Liver (tissue), 9 donors: Measurements from ENCODE around the gene ENTREP3. TPM values are rescaled to one million over a fixed set of nuclear protein-coding genes. Genes with fewer than 3 reads are reported as not detected.

Experiments used
- DNase-seq: peaks from one replicate; pipeline ENCODE4 v3.0.0-alpha.2; 2017; ENCODE audit warnings: low spot score
- H3K27ac ChIP-seq, 2 donors: one replicate each; pipeline ENCODE4 v1.7.0; 2013; ENCODE audit warnings: inconsistent platforms in 2 of 2, low read length in 2 of 2, control low read depth in 1 of 2, low read depth in 1 of 2, mild to moderate bottlenecking in 1 of 2
- H3K27me3 ChIP-seq, 4 donors: one replicate each; pipeline versions ENCODE4 v1.6.1 to v1.7.0; 2013; ENCODE audit warnings: low read length in 3 of 4, inconsistent platforms in 1 of 4, mild to moderate bottlenecking in 1 of 4, moderate library complexity in 1 of 4; ENCODE audit not compliant: control insufficient read depth in 4 of 4, insufficient read depth in 4 of 4
- H3K36me3 ChIP-seq, 4 donors: one replicate each; pipeline versions ENCODE4 v1.6.1 to v1.7.0; 2013; ENCODE audit warnings: low read length in 3 of 4, mild to moderate bottlenecking in 3 of 4, low read depth in 1 of 4, moderate library complexity in 1 of 4; ENCODE audit not compliant: control insufficient read depth in 4 of 4, insufficient read depth in 3 of 4
- H3K4me1 ChIP-seq, 4 donors: one replicate each; pipeline versions ENCODE4 v1.6.1 to v1.7.0; 2013; ENCODE audit warnings: low read length in 3 of 4, mild to moderate bottlenecking in 3 of 4, moderate library complexity in 1 of 4; ENCODE audit not compliant: control insufficient read depth in 4 of 4, insufficient read depth in 4 of 4
- H3K4me3 ChIP-seq, 3 donors: one replicate each; pipeline versions ENCODE4 v1.6.1 to v1.7.0; 2013; ENCODE audit warnings: low read length in 3 of 3, control low read depth in 1 of 3, low read depth in 1 of 3, mild to moderate bottlenecking in 1 of 3
- H3K9ac ChIP-seq, 2 donors: one replicate each; pipeline ENCODE4 v1.7.0; 2013; ENCODE audit warnings: low read length in 2 of 2, mild to moderate bottlenecking in 2 of 2, moderate library complexity in 2 of 2, control low read depth in 1 of 2, low read depth in 1 of 2
- H3K9me3 ChIP-seq, 4 donors: one replicate each; pipeline versions ENCODE4 v1.6.1 to v1.7.0; 2013; ENCODE audit warnings: low read length in 3 of 4; ENCODE audit not compliant: control insufficient read depth in 4 of 4
- FOXA1 ChIP-seq: IDR thresholded peaks from 2 replicates; pipeline ENCODE4 v1.6.1; 2016; ENCODE audit warnings: antibody characterized with exemption
- FOXA2 ChIP-seq: IDR thresholded peaks from 2 replicates; pipeline ENCODE4 v1.6.1; 2016; ENCODE audit warnings: antibody characterized with exemption
- HNF4G ChIP-seq: IDR thresholded peaks from 2 replicates; pipeline ENCODE4 v1.6.1; 2016; ENCODE audit warnings: antibody characterized with exemption
- JUND ChIP-seq, 2 donors: IDR thresholded peaks; 2 replicates each; pipeline ENCODE4 v1.6.1; 2016; ENCODE audit warnings: antibody characterized with exemption in 2 of 2
- NR2F2 ChIP-seq: IDR thresholded peaks from 2 replicates; pipeline ENCODE4 v1.6.1; 2016; ENCODE audit warnings: antibody characterized with exemption
- RXRA ChIP-seq, 2 donors: IDR thresholded peaks; 2 replicates each; pipeline ENCODE4 v1.6.1; 2017 to 2018; ENCODE audit warnings: antibody characterized with exemption in 2 of 2, mild to moderate bottlenecking in 1 of 2
- TAF1 ChIP-seq: conservative IDR thresholded peaks from 2 replicates; pipeline ENCODE4 v1.6.1; 2016; ENCODE audit warnings: antibody characterized with exemption, mild to moderate bottlenecking
- WGBS: extraction: QIAGEN DNeasy Blood & Tissue Kit; methylation state at CpG from one replicate; pipeline ENCODE4 v1.1.7; 2013; 5-methylcytosine and 5-hydroxymethylcytosine counted together
- polyA plus RNA-seq, 2 donors: library from polyadenylated mRNA; stranded (reverse) in 1 of 2; unstranded in 1 of 2; fragments of 200-250 nt in 1 of 2; fragments of >200 nt in 1 of 2; fragmentation: Nextera tagmentation in 1 of 2; extraction: Ambion mirVana in 1 of 2; gene quantifications; one replicate each; pipeline versions ENCODE4 v1.2.1 to v1.2.3, GENCODE V29; 2013 to 2015
- total RNA-seq, 2 donors: library from RNA; depleted of rRNA; stranded (reverse); fragments of >200 nt; gene quantifications; one replicate each; pipeline ENCODE4 v1.2.3, GENCODE V29; 2014
- TF ChIP-seq, protein P1 (sequence below): IDR thresholded peaks from 2 replicates; pipeline ENCODE4 v1.6.1; 2016; ENCODE audit warnings: antibody characterized with exemption
- TF ChIP-seq, protein P2 (sequence below): IDR thresholded peaks from 2 replicates; pipeline ENCODE4 v1.6.1; 2016; ENCODE audit warnings: antibody characterized with exemption
- TF ChIP-seq, protein P3 (sequence below): fragments of 150-350 bp; IDR thresholded peaks from 2 replicates; pipeline ENCODE4 v1.5.1; 2017; ENCODE audit warnings: improper control_type of control experiment, low read depth, low read length; ENCODE audit not compliant: missing input control
- donor health status: healthy.
- donor health status: healthy.
- donor health status: healthy.
- donor health status: healthy.
- donor health status: healthy.

The ENTREP3 gene
- total and polyA plus RNA-seq, 4 donors = 2.8 to 7.9 (median 3.5) TPM

DNA sequence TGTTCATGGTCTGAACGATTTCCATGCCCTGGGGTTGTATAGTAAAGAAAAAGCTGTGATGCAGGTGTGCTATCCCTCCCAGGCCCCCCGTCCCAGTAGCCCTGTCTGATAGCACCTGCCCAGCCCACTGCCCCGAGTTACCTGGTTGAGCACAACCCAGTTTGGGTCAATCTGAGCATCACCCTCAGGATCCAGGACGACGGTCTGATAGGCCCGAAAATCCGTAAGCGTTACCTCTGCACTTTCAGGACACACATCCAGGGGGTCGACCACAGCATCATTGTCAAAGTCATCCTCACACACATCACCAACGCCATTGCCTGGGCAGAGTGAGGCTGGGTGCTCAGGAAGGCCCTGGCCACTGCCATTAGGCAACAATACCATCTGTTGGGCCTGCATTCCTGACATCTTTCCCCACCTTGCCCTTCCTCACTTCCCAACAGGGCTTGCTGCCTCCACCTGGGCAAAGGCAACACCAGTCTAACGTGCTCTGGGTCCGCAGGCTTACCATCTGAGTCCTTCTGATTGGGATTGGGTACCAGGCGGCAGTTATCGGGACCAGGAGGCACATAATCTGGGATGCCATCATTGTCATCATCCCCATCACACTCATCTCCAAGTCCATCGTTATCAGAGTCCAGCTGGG lies 57.3 kb downstream of the ENTREP3 start:
- Histone ChIP-seq H3K4me3 (no peak overlapping the region), H3K9me3 (no peaks in the 10 kb centered on the region), H3K9ac (no peak overlapping the region), H3K36me3 (peaks cover 0 to 5% (median 0%) of the 10 kb centered on the region in 4 donors), H3K27ac (no peak overlapping the region), H3K27me3 (peaks cover 0 to 4% (median 0%) of the 10 kb centered on the region in 4 donors), H3K4me1 (peaks cover 8 to 19% (median 13%) of the 10 kb centered on the region in 4 donors)
- WGBS = 95% methylated on average over 15 of the region's 15 CpGs
- no peak for DNase-seq
- TF ChIP-seq TAF1 (no peak), RXRA (IDR thresholded peaks at IDR 0.05) (no peak), HNF4G (no peak), NR2F2 (no peak), FOXA1 (no peak), JUND (IDR thresholded peaks at IDR 0.05) (no peak), FOXA2 (no peak)
- TF ChIP-seq, protein P1, sequence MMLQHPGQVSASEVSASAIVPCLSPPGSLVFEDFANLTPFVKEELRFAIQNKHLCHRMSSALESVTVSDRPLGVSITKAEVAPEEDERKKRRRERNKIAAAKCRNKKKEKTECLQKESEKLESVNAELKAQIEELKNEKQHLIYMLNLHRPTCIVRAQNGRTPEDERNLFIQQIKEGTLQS = no peak
- TF ChIP-seq, protein P2, sequence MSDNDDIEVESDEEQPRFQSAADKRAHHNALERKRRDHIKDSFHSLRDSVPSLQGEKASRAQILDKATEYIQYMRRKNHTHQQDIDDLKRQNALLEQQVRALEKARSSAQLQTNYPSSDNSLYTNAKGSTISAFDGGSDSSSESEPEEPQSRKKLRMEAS = no peak
- TF ChIP-seq, protein P3, sequence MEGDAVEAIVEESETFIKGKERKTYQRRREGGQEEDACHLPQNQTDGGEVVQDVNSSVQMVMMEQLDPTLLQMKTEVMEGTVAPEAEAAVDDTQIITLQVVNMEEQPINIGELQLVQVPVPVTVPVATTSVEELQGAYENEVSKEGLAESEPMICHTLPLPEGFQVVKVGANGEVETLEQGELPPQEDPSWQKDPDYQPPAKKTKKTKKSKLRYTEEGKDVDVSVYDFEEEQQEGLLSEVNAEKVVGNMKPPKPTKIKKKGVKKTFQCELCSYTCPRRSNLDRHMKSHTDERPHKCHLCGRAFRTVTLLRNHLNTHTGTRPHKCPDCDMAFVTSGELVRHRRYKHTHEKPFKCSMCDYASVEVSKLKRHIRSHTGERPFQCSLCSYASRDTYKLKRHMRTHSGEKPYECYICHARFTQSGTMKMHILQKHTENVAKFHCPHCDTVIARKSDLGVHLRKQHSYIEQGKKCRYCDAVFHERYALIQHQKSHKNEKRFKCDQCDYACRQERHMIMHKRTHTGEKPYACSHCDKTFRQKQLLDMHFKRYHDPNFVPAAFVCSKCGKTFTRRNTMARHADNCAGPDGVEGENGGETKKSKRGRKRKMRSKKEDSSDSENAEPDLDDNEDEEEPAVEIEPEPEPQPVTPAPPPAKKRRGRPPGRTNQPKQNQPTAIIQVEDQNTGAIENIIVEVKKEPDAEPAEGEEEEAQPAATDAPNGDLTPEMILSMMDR = no peak

Other genes starting within 250 kb of the ENTREP3 start
- gene DCST2, start 221.7 kb downstream of the ENTREP3 start, total RNA-seq = under 1 TPM in 1 of 2 donors, not detected in 1; 0.25 TPM
- gene DCST2, start 221.7 kb downstream of the ENTREP3 start, polyA plus RNA-seq = under 1 TPM; 0.27 to 0.53 TPM
- not detected for gene DCST1, start 221.7 kb downstream of the ENTREP3 start, total RNA-seq
- not detected for gene DCST1, start 221.7 kb downstream of the ENTREP3 start, polyA plus RNA-seq
- gene ADAM15, start 204.2 kb downstream of the ENTREP3 start, total RNA-seq = 10 to 100 TPM; 10.8 to 26.8 TPM
- 10 to 100 TPM; 16.0 to 19.0 TPM for gene ADAM15, start 204.2 kb downstream of the ENTREP3 start, polyA plus RNA-seq
- 1 to 10 TPM; 1.8 to 2.9 TPM for gene EFNA4, start 191.7 kb downstream of the ENTREP3 start, total RNA-seq
- 1 to 10 TPM; 3.6 to 4.7 TPM for gene EFNA4, start 191.7 kb downstream of the ENTREP3 start, polyA plus RNA-seq
- gene EFNA3, start 176.6 kb downstream of the ENTREP3 start, total RNA-seq = under 1 TPM; 0.47 to 0.75 TPM
- gene EFNA3, start 176.6 kb downstream of the ENTREP3 start, polyA plus RNA-seq = 1 to 10 TPM; 1.4 to 3.7 TPM
- gene EFNA1, start 127.6 kb downstream of the ENTREP3 start, total RNA-seq = 100 to 1,000 TPM in 1 of 2 donors, 10 to 100 TPM in 1; 58.6 to 180 TPM
- gene EFNA1, start 127.6 kb downstream of the ENTREP3 start, polyA plus RNA-seq = 100 to 1,000 TPM; 177 to 236 TPM
- 10 to 100 TPM; 12.7 to 23.3 TPM for gene SLC50A1, start 119.6 kb downstream of the ENTREP3 start, total RNA-seq
- gene SLC50A1, start 119.6 kb downstream of the ENTREP3 start, polyA plus RNA-seq = 10 to 100 TPM; 17.3 to 19.1 TPM
- 10 to 100 TPM; 27.3 to 62.4 TPM for gene DPM3, start 115.0 kb downstream of the ENTREP3 start, total RNA-seq
- gene DPM3, start 115.0 kb downstream of the ENTREP3 start, polyA plus RNA-seq = 100 to 1,000 TPM in 1 of 2 donors, 10 to 100 TPM in 1; 75.8 to 134 TPM
- gene KRTCAP2, start 82.2 kb downstream of the ENTREP3 start, total RNA-seq = 10 to 100 TPM; 49.8 TPM
- gene KRTCAP2, start 82.2 kb downstream of the ENTREP3 start, polyA plus RNA-seq = 100 to 1,000 TPM; 150 to 224 TPM
- under 1 TPM; 0.14 to 0.17 TPM for gene TRIM46, start 81.6 kb downstream of the ENTREP3 start, total RNA-seq
- under 1 TPM; 0.07 to 0.11 TPM for gene TRIM46, start 81.6 kb downstream of the ENTREP3 start, polyA plus RNA-seq
- 1 to 10 TPM; 4.0 to 6.9 TPM for gene THBS3, start 47.6 kb downstream of the ENTREP3 start, total RNA-seq
- 1 to 10 TPM; 3.1 to 4.3 TPM for gene THBS3, start 47.6 kb downstream of the ENTREP3 start, polyA plus RNA-seq
- gene MTX1, start 46.8 kb downstream of the ENTREP3 start, total RNA-seq = 10 to 100 TPM; 19.6 to 26.4 TPM
- 10 to 100 TPM; 30.5 to 38.4 TPM for gene MTX1, start 46.8 kb downstream of the ENTREP3 start, polyA plus RNA-seq
- gene SCAMP3, start 6.9 kb upstream of the ENTREP3 start, total RNA-seq = 10 to 100 TPM; 14.9 to 22.7 TPM
- gene SCAMP3, start 6.9 kb upstream of the ENTREP3 start, polyA plus RNA-seq = 10 to 100 TPM; 40.7 to 47.0 TPM
- gene CLK2, start 18.0 kb upstream of the ENTREP3 start, total RNA-seq = 10 to 100 TPM; 16.5 to 28.2 TPM
- 10 to 100 TPM in 1 of 2 donors, 1 to 10 TPM in 1; 8.3 to 13.2 TPM for gene CLK2, start 18.0 kb upstream of the ENTREP3 start, polyA plus RNA-seq
- gene HCN3, start 22.0 kb upstream of the ENTREP3 start, total RNA-seq = 1 to 10 TPM in 1 of 2 donors, under 1 TPM in 1; 0.84 to 1.5 TPM
- 1 to 10 TPM in 1 of 2 donors, under 1 TPM in 1; 0.33 to 1.0 TPM for gene HCN3, start 22.0 kb upstream of the ENTREP3 start, polyA plus RNA-seq
- gene PKLR, start 46.0 kb upstream of the ENTREP3 start, total RNA-seq = 10 to 100 TPM; 39.2 to 56.1 TPM
- gene PKLR, start 46.0 kb upstream of the ENTREP3 start, polyA plus RNA-seq = 10 to 100 TPM; 10.4 to 41.9 TPM
- 100 to 1,000 TPM; 288 to 370 TPM for gene FDPS, start 53.4 kb upstream of the ENTREP3 start, total RNA-seq
- gene FDPS, start 53.4 kb upstream of the ENTREP3 start, polyA plus RNA-seq = 100 to 1,000 TPM; 176 to 211 TPM
- 1 to 10 TPM; 3.9 to 6.7 TPM for gene RUSC1, start 65.4 kb upstream of the ENTREP3 start, total RNA-seq
- 1 to 10 TPM; 4.9 to 6.6 TPM for gene RUSC1, start 65.4 kb upstream of the ENTREP3 start, polyA plus RNA-seq